Stimulated activated CD8-positive, alpha-beta memory T cell treated with anti-CD3 and anti-CD28 coated beads, Interleukin-2, amount 100 ng/mL, for 1 hour (primary cell): ENCODE data around the gene KCNA3.

Experiments
- DNase-seq, 2 donors: peaks; one replicate each; pipeline ENCODE4 v3.0.0-alpha.2; 2020; ENCODE audit warnings: low read depth in 2 of 2

KCNA3 gene

GRCh38 chr1:110674337-110675059, at the start of gene KCNA3:
Gene KCNA3, minus strand, starts transcription at chr1:110674940. Its CDS starts 131 bp downstream, at chr1:110674809.
- peak; percentile 44 to 50 for DNase-seq

DNA sequence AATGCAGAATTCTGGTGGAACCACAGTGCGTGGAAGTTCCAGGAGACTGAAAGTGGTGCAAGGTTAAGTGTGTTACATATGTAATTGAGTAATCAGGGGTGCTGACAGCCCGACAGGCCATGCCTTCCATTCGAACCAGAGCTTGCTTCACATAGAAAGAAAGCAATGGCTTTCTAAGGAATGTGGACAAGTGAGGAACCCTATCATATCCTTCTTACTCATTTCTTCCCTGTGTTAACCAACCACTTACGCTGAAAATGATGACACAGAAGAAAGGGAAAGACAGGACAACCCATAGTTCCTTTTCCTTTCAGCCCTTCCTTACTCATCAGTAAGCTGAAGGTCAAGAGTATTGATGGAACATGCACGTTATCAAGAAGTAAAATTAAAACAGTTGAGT, 48.1 kb upstream of the KCNA3 start:
- DNase-seq, result no peak

DNA sequence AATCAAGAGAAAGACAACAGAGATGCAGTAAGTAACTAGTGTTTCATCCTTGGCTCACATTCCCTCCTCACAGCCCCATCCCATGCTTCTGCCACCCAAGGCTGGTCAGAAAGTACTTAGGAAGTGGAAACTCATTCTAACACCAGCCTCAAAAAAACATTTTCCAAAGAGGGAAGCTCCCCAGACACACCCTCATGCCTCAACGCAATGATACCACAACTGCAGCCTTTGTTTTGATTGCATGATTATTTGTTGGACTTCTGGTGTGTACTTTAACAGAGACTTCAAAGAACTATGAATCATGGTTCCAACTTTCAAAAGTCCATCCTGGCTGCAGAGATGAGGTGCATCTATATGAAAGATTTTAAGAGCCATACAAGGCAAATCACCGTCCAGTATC, 45.2 kb upstream of the KCNA3 start:
- DNase-seq, result no peak

DNA sequence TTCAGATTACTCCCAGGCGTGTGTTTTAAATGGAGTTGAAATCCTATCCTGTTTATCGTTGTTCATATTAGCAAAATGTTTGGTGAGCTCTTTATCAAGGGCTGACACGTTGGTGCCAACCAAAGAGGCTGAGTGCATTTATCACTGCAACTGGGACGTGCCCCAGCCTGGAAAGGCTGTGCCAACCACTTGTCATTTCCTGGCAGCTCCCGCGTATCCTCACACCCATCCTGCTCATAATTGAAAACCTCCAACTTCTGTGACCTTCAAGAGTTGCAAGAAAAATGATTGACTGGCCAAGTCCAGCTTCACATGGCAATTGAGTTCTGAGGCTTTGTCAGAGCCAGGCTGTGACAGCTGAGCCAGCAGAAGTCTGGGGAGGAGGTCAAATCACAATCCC, 43.7 kb upstream of the KCNA3 start:
- no peak for DNase-seq

- no peak for DNase-seq
These were observed 42.4 kb upstream of the KCNA3 start for GRCh38 chr1:110717179-110717578.

DNA sequence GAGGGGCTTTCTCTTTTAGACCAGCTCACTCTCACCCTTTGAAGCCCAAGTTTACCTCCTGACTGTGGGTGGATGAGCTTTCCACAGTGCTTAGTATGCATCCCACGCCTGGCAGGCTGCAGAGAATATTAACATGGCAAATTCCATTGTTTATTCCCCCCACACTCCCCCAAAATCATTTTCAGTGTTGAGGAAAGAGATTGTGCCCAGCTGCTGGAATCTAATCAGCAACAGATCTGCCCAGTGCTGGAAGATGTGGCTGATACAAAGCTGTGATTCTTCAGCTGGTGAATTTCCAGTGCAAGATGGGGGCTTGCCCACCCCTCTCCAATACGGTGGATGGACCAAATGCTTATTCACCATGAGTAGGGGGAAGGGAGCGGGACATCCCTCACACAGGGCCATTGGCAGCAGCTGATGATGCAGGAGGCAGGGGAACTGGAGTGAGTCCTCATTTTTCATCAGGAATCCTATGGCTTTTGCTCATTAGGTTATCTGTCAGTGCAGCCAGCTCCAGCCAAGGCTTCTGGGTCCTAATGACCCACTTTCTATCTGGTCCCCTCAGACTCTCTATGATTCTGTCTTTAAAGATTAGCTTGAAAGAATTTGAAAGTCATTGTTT, 39.7 kb upstream of the KCNA3 start:
- DNase-seq, result no peak

DNA sequence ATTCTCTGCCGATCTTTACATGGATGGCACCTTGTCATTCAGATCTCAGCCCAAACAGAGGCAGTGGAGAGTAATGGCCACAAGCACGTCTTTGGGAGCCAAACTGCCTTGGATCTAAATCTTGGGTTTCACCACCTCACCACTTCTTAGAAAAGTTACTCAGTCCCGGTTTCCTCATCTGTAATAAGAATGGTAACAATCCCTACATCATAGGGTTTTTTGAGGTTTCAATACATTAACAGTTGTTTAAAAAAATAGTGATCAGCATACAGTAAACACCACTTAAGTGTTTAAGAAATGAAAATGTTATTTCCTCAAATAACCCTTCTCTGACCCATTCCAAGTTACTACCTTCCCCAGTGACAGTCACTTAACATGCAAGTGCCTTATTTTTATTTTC, 38.5 kb upstream of the KCNA3 start:
- no peak for DNase-seq

- no peak for DNase-seq
These were observed 35.6 kb upstream of the KCNA3 start for GRCh38 chr1:110710314-110710713.

- no peak for DNase-seq
These were observed 34.3 kb upstream of the KCNA3 start for GRCh38 chr1:110708974-110709440.

DNA sequence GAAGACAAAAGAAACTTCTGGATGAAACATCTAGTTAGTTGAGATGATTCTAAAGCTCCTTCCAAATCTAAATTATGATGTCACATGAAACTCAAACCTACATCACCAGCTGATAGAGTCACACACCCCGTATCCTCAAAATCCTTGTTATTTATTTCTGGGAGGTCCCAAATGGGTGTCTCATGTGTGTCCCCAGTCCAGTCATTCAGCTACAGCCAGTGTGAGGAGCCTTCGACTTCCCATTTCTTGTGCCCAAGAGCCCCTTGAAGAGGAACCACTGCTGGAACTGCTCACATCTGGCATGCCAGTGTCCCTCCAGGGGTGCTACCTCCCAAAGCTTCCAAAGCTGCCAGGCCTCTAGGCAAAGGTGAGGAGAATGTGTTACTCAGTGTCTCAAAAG, 32.5 kb upstream of the KCNA3 start:
- DNase-seq, result no peak

- no peak for DNase-seq
These were observed 31.9 kb upstream of the KCNA3 start for GRCh38 chr1:110706621-110707020.

GRCh38 chr1:110702260-110702659, 27.5 kb upstream of the KCNA3 start:
- no peak for DNase-seq

DNA sequence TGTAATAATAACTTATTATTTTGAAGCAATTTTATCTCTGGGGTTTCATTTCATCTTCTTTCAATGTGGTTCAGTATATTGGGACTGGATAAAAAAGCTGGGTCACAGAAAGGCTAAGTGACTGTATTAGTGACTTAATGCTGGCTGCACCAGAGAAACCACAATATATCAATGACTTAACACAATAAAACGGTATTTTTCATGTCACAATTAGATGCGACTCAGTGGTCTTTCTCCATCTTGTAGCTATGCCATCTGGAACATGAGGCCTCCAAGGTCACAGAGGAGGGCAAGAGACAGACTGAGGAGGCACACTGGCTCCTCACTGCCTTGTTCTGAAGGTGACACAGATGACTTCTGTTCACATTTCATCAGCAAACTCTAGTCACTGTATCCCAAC, 26.0 kb upstream of the KCNA3 start:
- no peak for DNase-seq

- DNase-seq, result no peak
These were observed 22.9 kb upstream of the KCNA3 start for GRCh38 chr1:110697606-110698005.

DNA sequence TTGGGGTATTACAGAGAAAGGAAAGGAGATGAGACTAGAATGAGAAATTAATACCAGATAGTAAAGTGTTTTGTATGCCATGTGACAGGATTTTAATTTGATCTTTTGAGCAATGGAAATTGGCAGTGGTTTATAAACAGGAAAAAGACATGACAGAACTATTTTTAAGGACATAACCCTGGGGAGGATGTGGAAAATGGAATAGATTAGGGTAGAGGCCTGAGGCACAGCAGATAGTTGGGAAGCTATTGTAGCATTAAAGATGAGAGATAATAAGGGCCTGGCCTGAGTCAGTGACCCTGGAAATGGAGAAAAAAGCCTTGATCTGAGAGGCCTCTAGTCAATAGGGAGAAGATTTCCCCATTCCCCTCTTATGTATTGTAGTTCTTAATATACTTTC, 22.1 kb upstream of the KCNA3 start:
- no peak for DNase-seq

- no peak for DNase-seq
These were observed 16.1 kb upstream of the KCNA3 start for GRCh38 chr1:110690709-110691365.

DNA sequence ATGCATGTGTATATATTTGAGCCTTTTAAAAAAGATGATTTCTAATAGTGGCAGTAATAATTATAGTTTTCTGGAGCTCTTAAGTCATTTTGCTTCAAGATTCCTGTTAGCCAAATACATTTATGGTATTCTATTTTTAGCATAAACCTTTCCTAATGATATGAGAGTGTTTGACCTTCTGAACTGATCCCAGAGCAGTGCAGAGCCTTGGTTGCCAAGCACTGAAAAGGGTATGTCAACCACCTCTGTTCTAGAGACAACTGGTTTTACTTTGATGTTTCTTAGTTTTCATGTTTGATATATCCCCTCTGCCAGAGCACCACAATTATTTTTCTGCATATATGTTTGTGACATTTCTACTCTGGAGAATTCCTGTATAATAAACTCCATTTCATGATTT, 15.1 kb upstream of the KCNA3 start:
- no peak for DNase-seq

DNA sequence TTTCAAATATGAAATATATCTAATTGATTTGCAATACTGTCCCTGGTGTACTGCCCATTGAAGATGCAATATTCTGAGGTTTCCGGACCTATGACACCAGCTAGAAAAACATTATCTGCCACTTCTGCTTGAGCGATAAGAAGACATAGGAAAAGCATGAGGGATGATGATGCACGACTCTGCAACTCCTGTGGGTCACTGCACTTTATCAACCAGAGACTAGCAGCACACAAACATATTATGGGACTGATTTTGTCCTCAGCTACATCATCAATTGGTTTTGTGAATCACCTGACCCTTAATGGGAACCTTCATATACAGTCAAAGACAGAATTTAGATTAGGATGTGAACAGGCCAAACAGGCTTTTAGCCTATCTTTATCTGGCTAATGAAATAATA, 13.8 kb upstream of the KCNA3 start:
- no peak for DNase-seq

GRCh38 chr1:110687250-110687649, 12.5 kb upstream of the KCNA3 start:
- DNase-seq, result no peak

GRCh38 chr1:110686188-110686587, 11.4 kb upstream of the KCNA3 start:
- DNase-seq, result no peak

DNA sequence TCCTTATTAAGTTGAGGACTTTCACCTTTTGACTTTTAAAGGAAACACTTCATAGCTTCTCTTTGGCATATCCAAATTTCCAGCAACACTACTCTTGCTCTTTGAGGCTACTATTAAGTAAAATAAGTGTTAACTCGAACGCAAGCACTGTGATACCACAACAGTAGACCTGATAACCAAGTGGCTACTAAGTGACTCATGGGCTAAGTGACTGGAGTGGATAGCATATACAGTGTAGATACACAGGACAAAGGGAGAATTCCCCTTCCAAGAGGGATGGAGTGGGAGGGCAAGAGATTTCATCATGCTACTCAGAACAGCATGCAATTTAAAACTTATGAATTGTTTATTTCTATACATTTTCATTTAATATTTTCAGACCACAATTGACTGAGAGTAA, 9.8 kb upstream of the KCNA3 start:
- DNase-seq, result no peak

DNA sequence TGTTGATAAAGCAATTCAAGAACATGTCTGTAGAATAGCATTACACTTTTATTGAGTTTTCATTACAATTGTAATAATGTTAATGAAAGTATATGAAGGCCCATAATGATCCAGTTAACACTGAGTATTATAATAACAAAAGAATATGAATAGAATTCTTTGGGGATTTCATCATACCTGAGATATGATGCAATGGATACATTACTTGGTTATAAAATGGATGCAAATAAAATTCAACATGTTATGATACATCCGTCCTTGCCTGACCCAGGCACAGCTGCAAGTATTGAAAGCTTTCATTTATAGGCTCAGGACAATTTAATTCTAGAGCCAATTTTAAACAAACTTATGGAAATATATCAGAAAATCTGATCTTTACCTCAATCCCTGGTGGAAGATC, 8.2 kb upstream of the KCNA3 start:
- no peak for DNase-seq
